Natural killer cell treated with Interleukin-12 subunit alpha and Interleukin-12 subunit beta and Interleukin-15 and Interleukin-18, amount 100 ng/mL, for 72 hours (primary cell): ENCODE measurements around the gene CYTH1. TPM values are rescaled to one million over a fixed set of nuclear protein-coding genes. Genes with fewer than 3 reads are reported as not detected.
"Not testable (repeated sequence)": the region's sequence is repeated elsewhere in the genome, so short reads cannot be mapped to it uniquely, and the experiment has no call there.

ENCODE experiments used
- ATAC-seq, 2 donors: fragments of 150-1000 bp; cut with Tn5 transposase in 1 of 2; sonication (Bioruptor Pico), chemical (Tn5 transposase) in 1 of 2; 2 replicates each; pipeline ENCODE4 v1.10.0; 2021
- DNase-seq: peaks from one replicate; pipeline ENCODE4 v3.0.0; 2022; ENCODE audit warnings: low spot score
- H3K27ac Mint-ChIP-seq, 2 donors: 1 replicate in 1 of 2; 2 replicates in 1 of 2; pipeline ENCODE4 v1.8.0; 2022; ENCODE audit warnings: mixed read lengths in 2 of 2, mild to moderate bottlenecking in 1 of 2, moderate library complexity in 1 of 2
- H3K27me3 Mint-ChIP-seq, 2 donors: 1 replicate in 1 of 2; 2 replicates in 1 of 2; pipeline ENCODE4 v1.8.0; 2022; ENCODE audit warnings: mixed read lengths in 2 of 2
- H3K36me3 Mint-ChIP-seq: one replicate; pipeline ENCODE4 v1.8.0; 2022; ENCODE audit warnings: mixed read lengths
- H3K4me1 Mint-ChIP-seq, 2 donors: 1 replicate in 1 of 2; 2 replicates in 1 of 2; pipeline ENCODE4 v1.8.0; 2022; ENCODE audit warnings: low read depth in 2 of 2, mixed read lengths in 2 of 2, mild to moderate bottlenecking in 1 of 2
- H3K4me3 Mint-ChIP-seq: one replicate; pipeline ENCODE4 v1.8.0; 2022; ENCODE audit warnings: mixed read lengths
- H3K9me3 Mint-ChIP-seq: 2 replicates; pipeline ENCODE4 v1.8.0; 2022; ENCODE audit warnings: mixed read lengths
- total RNA-seq, 2 donors: library from RNA; stranded (reverse); gene quantifications; one replicate each; pipeline ENCODE4 v1.2.3, GENCODE V29; 2022

CYTH1 gene
- total RNA-seq, 2 donors from 2014 or later = 111 to 149 TPM

DNA sequence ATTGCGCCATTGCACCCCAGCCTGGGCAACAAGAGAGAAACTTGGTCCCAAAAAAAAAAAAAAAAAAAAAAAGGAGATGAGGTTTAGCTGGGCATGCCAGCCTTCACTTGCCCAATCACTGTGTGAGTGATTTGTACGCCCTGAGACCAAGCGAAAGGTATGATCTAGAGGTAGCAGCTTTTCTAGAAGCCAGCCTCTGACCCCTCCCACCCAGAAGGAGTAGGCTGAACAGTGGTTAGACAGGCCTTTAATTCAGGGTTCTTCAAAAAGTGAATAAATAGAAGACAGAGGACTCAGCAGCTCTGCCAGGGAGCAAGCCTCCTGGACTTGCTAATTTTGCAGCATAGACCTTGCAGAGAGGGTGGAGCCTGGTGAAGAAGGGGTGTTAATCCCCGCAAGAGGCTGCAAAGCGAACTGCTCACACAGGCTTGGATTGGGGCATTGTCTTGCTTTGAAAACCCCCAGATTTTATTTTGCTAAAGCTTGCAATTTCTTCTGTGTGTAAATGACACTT, 7.1 kb upstream of the CYTH1 start:
- Mint-ChIP-seq H3K4me1 (peaks cover 51 to 52% of the 10 kb centered on the region in 2 donors), H3K4me3 (peak overlapping the region; percentile 17), H3K27ac (peak overlapping the region; percentile 41 to 61), H3K9me3 (no peaks in the 10 kb centered on the region), H3K27me3 (no peaks in the 10 kb centered on the region), H3K36me3 (peaks cover 6% of the 10 kb centered on the region)
- DNase-seq (peak; percentile 46), ATAC-seq (no peak)

DNA sequence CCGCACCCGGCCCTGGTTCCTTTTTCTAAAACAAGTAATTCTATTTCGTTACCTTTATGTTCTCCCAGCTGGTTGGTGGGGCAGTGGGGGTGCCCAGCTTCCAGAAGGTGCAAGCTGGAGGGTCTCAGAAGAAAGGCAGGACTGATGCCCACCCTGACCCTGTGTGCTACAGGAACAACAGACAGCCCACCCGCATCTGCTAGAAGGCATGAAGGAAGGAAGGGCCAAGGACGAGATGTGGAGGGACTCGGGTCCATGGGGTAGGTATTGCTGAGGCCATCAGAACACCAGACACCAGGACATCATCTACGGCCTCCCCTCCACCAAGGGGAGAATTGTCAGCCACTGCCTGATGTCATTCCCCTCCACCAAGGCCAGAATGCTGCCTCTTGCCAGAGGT, 6.4 kb upstream of the CYTH1 start:
- H3K36me3 Mint-ChIP-seq = peaks cover 6% of the 10 kb centered on the region
- H3K4me1 Mint-ChIP-seq = peaks cover 50 to 52% of the 10 kb centered on the region in 2 donors
- no peak overlapping the region for H3K4me3 Mint-ChIP-seq
- DNase-seq (peak; percentile 32), ATAC-seq (no peak)
- no peaks in the 10 kb centered on the region for H3K27me3 Mint-ChIP-seq
- H3K9me3 Mint-ChIP-seq = no peaks in the 10 kb centered on the region
- H3K27ac Mint-ChIP-seq = peak overlapping the region in 1 of 2 donors; percentile 67

GRCh38 chr17:78787444-78787843, 5.4 kb upstream of the CYTH1 start:
- Mint-ChIP-seq H3K4me3 (peak overlapping the region; percentile 15), H3K36me3 (peaks cover 6% of the 10 kb centered on the region), H3K27me3 (no peaks in the 10 kb centered on the region), H3K4me1 (peaks cover 47 to 54% of the 10 kb centered on the region in 2 donors), H3K27ac (peak overlapping the region; percentile 33 to 40), H3K9me3 (no peaks in the 10 kb centered on the region)
- no peak for DNase-seq
- ATAC-seq = no peak

GRCh38 chr17:78785663-78786057, 3.6 kb upstream of the CYTH1 start:
- Mint-ChIP-seq H3K9me3 (no peaks in the 10 kb centered on the region), H3K4me3 (peak overlapping the region; percentile 63), H3K27me3 (no peaks in the 10 kb centered on the region), H3K27ac (peak overlapping the region; percentile 42 to 68), H3K4me1 (peaks cover 41 to 44% of the 10 kb centered on the region in 2 donors), H3K36me3 (no peaks in the 10 kb centered on the region)
- no peak for ATAC-seq
- no peak for DNase-seq

- Mint-ChIP-seq H3K4me3 (peak overlapping the region; percentile 63), H3K36me3 (no peaks in the 10 kb centered on the region), H3K27ac (peak overlapping the region; percentile 42 to 68), H3K9me3 (no peaks in the 10 kb centered on the region), H3K27me3 (no peaks in the 10 kb centered on the region), H3K4me1 (peaks cover 40 to 47% of the 10 kb centered on the region in 2 donors)
- peak; percentile 60 for DNase-seq
- ATAC-seq = no peak
These were observed 3.1 kb upstream of the CYTH1 start for GRCh38 chr17:78785011-78785662.

DNA sequence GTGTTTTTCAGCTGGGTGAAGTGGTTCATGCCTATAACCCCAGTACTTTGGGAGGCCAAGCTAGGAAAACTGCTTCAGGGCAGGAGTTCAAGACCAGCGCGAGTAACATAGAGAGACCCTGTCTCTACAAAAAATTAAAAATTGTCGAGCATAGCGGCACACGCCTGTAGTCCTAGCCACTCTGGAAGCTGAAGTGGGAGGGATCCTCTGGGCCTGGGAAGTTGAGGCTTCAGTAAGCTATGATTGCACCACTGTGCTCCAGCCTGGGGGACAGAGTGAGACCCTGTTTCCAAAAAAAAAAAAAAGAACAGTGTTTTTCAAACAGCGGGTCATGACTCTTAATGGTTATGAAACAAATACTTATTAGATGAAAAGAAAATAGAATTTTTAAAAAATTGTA, 2.3 kb upstream of the CYTH1 start:
- ATAC-seq (no peak), DNase-seq (no peak)
- H3K27me3 Mint-ChIP-seq = no peaks in the 10 kb centered on the region
- H3K4me1 Mint-ChIP-seq = peaks cover 44 to 50% of the 10 kb centered on the region in 2 donors
- peak overlapping the region; percentile 59 to 75 for H3K27ac Mint-ChIP-seq
- peak overlapping the region; percentile 66 for H3K4me3 Mint-ChIP-seq
- no peaks in the 10 kb centered on the region for H3K36me3 Mint-ChIP-seq
- no peaks in the 10 kb centered on the region for H3K9me3 Mint-ChIP-seq

GRCh38 chr17:78783711-78784324, 1.7 kb upstream of the CYTH1 start:
- no peaks in the 10 kb centered on the region for H3K9me3 Mint-ChIP-seq
- no peaks in the 10 kb centered on the region for H3K27me3 Mint-ChIP-seq
- ATAC-seq (no peak), DNase-seq (peak; percentile 49)
- H3K4me3 Mint-ChIP-seq = peak overlapping the region; percentile 66
- H3K4me1 Mint-ChIP-seq = peaks cover 49 to 54% of the 10 kb centered on the region in 2 donors
- H3K36me3 Mint-ChIP-seq = no peaks in the 10 kb centered on the region
- peak overlapping the region; percentile 59 to 75 for H3K27ac Mint-ChIP-seq

DNA sequence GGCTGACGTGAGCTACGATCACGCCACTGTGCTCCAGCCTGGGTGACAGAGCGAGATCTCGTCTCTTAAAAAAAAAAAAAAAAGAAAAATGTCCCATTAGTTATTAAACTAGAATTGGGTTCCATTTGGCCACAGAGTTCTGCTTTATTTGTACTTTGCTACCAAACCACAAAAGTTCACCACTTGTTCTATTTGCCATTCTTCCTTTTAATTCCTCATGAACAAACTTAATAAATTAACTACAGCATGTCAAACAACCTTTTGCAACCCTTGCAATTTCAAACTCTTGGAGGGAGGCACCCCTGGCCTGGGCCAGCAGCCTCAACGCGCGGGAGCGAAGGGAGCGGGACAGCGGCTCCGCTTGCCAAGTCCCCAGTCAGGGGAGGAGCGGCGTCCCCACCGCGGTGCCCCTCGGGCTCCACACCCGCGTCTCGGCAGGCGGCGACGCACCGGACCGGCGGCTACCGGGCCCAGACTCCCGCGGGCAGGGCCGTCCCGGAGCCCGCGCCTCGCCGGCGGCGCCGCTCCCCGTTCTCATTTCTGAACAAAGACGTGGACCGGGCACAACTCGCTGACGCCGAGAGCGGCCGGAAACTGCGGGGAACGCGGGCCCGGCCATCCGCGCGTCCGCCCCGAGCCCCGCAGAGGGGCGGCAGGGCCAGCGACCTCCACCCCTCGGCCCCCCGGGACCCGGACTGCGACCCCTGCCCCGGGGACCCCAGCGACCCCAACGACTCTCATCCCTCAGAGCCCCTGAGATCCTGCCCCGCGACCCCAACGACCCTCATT, 775 bp downstream of the CYTH1 start:
- peak; percentile 21 to 32 for ATAC-seq
- Mint-ChIP-seq H3K4me3 (peak overlapping the region; percentile 85), H3K4me1 (peaks cover 41 to 49% of the 10 kb centered on the region in 2 donors), H3K36me3 (no peaks in the 10 kb centered on the region), H3K9me3 (no peaks in the 10 kb centered on the region), H3K27ac (peak overlapping the region; percentile 85 to 88), H3K27me3 (no peaks in the 10 kb centered on the region)
- peak; percentile 69 for DNase-seq

GRCh38 chr17:78780335-78780734, 1.7 kb downstream of the CYTH1 start:
- DNase-seq = no peak
- Mint-ChIP-seq H3K9me3 (no peaks in the 10 kb centered on the region), H3K36me3 (no peaks in the 10 kb centered on the region), H3K27me3 (no peaks in the 10 kb centered on the region), H3K27ac (peak overlapping the region; percentile 85 to 88), H3K4me1 (peaks cover 40 to 50% of the 10 kb centered on the region in 2 donors), H3K4me3 (peak overlapping the region; percentile 85)
- no peak for ATAC-seq

DNA sequence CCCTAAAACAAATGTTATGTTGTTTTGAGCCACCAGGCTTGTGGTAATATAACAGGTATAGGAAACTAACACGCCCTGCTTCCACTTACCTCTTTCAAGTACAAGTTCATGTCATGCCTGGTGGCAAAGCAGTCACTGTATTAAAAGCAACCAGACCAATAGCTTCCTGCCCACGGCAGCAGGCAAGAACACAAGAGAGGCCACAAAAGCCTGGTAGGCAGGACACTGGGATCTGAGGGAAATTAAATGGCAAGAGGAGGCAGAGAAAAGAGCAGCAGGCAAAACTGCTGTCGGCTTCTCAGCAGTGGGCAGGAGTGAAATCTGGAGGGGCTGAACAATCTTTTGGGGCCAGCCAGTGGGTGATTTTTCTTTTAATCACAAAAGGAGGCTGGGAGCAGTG, 2.2 kb downstream of the CYTH1 start:
- peaks cover 40 to 50% of the 10 kb centered on the region in 2 donors for H3K4me1 Mint-ChIP-seq

GRCh38 chr17:78779286-78779651, 2.8 kb downstream of the CYTH1 start:
- H3K36me3 Mint-ChIP-seq, ATAC-seq, H3K27me3 Mint-ChIP-seq, DNase-seq, H3K9me3 Mint-ChIP-seq: not testable (repeated sequence)
- H3K4me1 Mint-ChIP-seq = peaks cover 44 to 54% of the 10 kb centered on the region in 2 donors
- peak overlapping the region; percentile 85 for H3K4me3 Mint-ChIP-seq
- H3K27ac Mint-ChIP-seq = peak overlapping the region; percentile 85 to 88

More for the DNA sequence above, 2.2 kb downstream of the CYTH1 start:
- Mint-ChIP-seq H3K27me3 (no peaks in the 10 kb centered on the region), H3K9me3 (no peaks in the 10 kb centered on the region), H3K27ac (peak overlapping the region; percentile 85 to 88), H3K36me3 (no peaks in the 10 kb centered on the region), H3K4me3 (peak overlapping the region; percentile 85)
- no peak for ATAC-seq
- no peak for DNase-seq

DNA sequence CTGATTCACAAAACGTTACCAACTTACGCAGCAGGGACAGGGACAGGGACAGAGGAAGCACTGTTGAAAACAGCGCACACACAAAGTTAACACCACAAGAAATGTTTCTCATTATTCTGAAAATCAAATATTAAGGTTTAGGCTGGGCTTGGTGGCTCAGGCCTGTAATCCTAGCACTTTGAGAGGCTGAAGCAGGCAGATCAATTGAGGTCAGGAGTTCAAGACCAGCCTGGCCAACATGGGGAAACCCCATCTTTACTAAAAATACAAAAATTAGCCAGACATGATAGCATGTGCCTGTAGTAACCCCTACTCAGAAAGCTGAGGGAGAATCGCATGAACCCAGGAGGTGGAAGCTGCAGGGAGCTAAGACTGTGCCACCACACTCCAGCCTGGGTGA, 4.2 kb downstream of the CYTH1 start:
- Mint-ChIP-seq H3K36me3 (no peaks in the 10 kb centered on the region), H3K27ac (peak overlapping the region; percentile 88 to 93), H3K4me3 (peak overlapping the region; percentile 72), H3K4me1 (peaks cover 40 to 46% of the 10 kb centered on the region in 2 donors), H3K9me3 (no peaks in the 10 kb centered on the region), H3K27me3 (no peaks in the 10 kb centered on the region)
- no peak for ATAC-seq
- no peak for DNase-seq

- H3K4me3 Mint-ChIP-seq = peak overlapping the region; percentile 94
- no peaks in the 10 kb centered on the region for H3K27me3 Mint-ChIP-seq
- peaks cover 44 to 53% of the 10 kb centered on the region in 2 donors for H3K4me1 Mint-ChIP-seq
- no peaks in the 10 kb centered on the region for H3K9me3 Mint-ChIP-seq
- ATAC-seq = peak; percentile 82 to 90
- peak; percentile 72 for DNase-seq
- H3K36me3 Mint-ChIP-seq = no peaks in the 10 kb centered on the region
- H3K27ac Mint-ChIP-seq = peak overlapping the region; percentile 93 to 96
These were observed 7.0 kb downstream of the CYTH1 start for GRCh38 chr17:78774956-78775571.
